Hepatocyte (in vitro differentiated cells): ENCODE data around the gene UNC93B1. TPM values are rescaled to one million over a fixed set of nuclear protein-coding genes. Genes with fewer than 3 reads are reported as not detected.
"Not testable (repeated sequence)": the region's sequence is repeated elsewhere in the genome, so short reads cannot be mapped to it uniquely, and the experiment has no call there.

Experiments
- DNase-seq: peaks from one replicate; pipeline ENCODE4 v3.0.0-alpha.2; 2016; ENCODE audit warnings: low spot score
- H2AFZ ChIP-seq: fragments of 200-600 bp; sonication (generic); 2 replicates; pipeline ENCODE4 v1.6.0; 2016; ENCODE audit warnings: antibody characterized with exemption, mild to moderate bottlenecking
- H3K27ac ChIP-seq: fragments of 200-600 bp; sonication (generic); 2 replicates; pipeline ENCODE4 v1.5.1; 2016; ENCODE audit warnings: mild to moderate bottlenecking
- H3K27me3 ChIP-seq: fragments of 200-600 bp; sonication (generic); 2 replicates; pipeline ENCODE4 v1.6.1; 2016
- H3K36me3 ChIP-seq: fragments of 200-600 bp; sonication (generic); replicated peaks from 2 replicates; pipeline ENCODE4 v1.5.1; 2016; ENCODE audit warnings: low read depth; ENCODE audit not compliant: insufficient read depth
- H3K4me1 ChIP-seq: fragments of 200-600 bp; sonication (generic); 2 replicates; pipeline ENCODE4 v1.5.1; 2016; ENCODE audit warnings: mild to moderate bottlenecking, moderate library complexity; ENCODE audit not compliant: insufficient read depth
- H3K4me2 ChIP-seq: fragments of 200-600 bp; sonication (generic); 2 replicates; pipeline ENCODE4 v1.6.0; 2016
- H3K4me3 ChIP-seq: fragments of 200-600 bp; sonication (generic); 2 replicates; pipeline ENCODE4 v1.5.1; 2016; ENCODE audit warnings: mild to moderate bottlenecking
- H3K79me2 ChIP-seq: fragments of 200-600 bp; sonication (generic); 2 replicates; pipeline ENCODE4 v1.6.0; 2017; ENCODE audit warnings: mild to moderate bottlenecking
- H3K9me2 ChIP-seq: fragments of 200-600 bp; sonication (generic); replicated peaks from 2 replicates; pipeline ENCODE4 v1.6.0; 2017; ENCODE audit warnings: mild to moderate bottlenecking; ENCODE audit not compliant: insufficient read depth
- H3K9me3 ChIP-seq: fragments of 200-600 bp; sonication (generic); 2 replicates; pipeline ENCODE4 v1.5.1; 2016; ENCODE audit warnings: low read depth, mild to moderate bottlenecking
- H4K20me1 ChIP-seq: fragments of 200-600 bp; sonication (generic); 2 replicates; pipeline ENCODE4 v1.6.0; 2016; ENCODE audit warnings: mild to moderate bottlenecking; ENCODE audit not compliant: insufficient read depth, poor library complexity, severe bottlenecking
- EZH2 ChIP-seq: fragments of 200-600 bp; sonication (generic); IDR thresholded peaks from 2 replicates; pipeline ENCODE4 v1.6.1; 2016; ENCODE audit warnings: antibody characterized with exemption, mild to moderate bottlenecking, borderline replicate concordance
- EZH2phosphoT487 ChIP-seq: fragments of 200-600 bp; sonication (generic); IDR thresholded peaks from one replicate; pipeline ENCODE4 v1.6.1; 2018; ENCODE audit warnings: antibody characterized with exemption, mild to moderate bottlenecking, low read depth, moderate library complexity; ENCODE audit not compliant: unreplicated experiment, severe bottlenecking
- WGBS: methylation state at CpG from one replicate; pipeline ENCODE4 v1.1.6; 2016; ENCODE audit warnings: low lambda C conversion rate; ENCODE audit errors: missing lambda C conversion rate; 5-methylcytosine and 5-hydroxymethylcytosine counted together
- polyA plus RNA-seq: library from polyadenylated mRNA; unstranded; fragments of >200 nt; fragmentation: Nextera tagmentation; extraction: Ambion mirVana; gene quantifications from 2 replicates; pipeline ENCODE4 v1.2.1, GENCODE V29; 2016
- total RNA-seq: library from RNA; depleted of rRNA; stranded (reverse); fragments of >200 nt; gene quantifications from 2 replicates; pipeline ENCODE4 v1.2.3, GENCODE V29; 2014
- TF ChIP-seq, protein P1 (sequence below): fragments of 200-600 bp; sonication (generic); IDR thresholded peaks from 2 replicates; pipeline ENCODE4 v1.5.1; 2016; ENCODE audit warnings: antibody characterized with exemption, mild to moderate bottlenecking; ENCODE audit not compliant: poor library complexity

UNC93B1 gene
- total and polyA plus RNA-seq, 2 experiments from 2014 or later: 23.5 to 38.0 TPM

DNA sequence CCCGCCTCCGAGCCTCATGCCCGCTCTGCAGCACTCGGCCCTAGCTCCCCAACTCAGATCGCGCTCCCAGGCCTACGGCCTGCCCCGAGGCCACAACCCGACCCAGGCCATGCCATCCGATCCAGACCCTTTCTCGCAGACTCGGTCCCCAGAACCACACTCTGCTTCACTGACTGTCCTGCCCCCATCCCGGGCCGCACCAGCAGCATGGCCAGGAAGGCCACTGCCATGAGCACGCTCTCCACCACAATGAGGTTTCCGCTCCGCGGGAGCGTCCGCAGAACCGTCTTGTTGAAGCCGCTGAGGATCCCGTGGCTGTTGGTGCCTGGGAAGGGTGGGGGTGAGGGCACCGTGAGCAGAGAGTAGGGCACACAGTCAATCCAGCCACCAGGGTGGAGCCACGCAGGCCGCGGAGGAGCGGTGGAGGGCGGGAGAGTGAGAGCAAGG is 6.4 kb downstream of the UNC93B1 start:
- Histone ChIP-seq H4K20me1 (no peaks in the 10 kb centered on the region), H3K79me2 (no peaks in the 10 kb centered on the region), H3K4me2 (no peak overlapping the region), H3K36me3 (no peaks in the 10 kb centered on the region), H3K4me1 (no peaks in the 10 kb centered on the region), H3K9me3 (no peaks in the 10 kb centered on the region), H3K27ac (no peak overlapping the region), H2AFZ (no peak overlapping the region), H3K9me2 (no peaks in the 10 kb centered on the region), H3K27me3 (no peaks in the 10 kb centered on the region), H3K4me3 (no peak overlapping the region)
- WGBS: 95% methylated on average over 29 of the region's 29 CpGs
- DNase-seq: no peak
- TF ChIP-seq, protein P1, sequence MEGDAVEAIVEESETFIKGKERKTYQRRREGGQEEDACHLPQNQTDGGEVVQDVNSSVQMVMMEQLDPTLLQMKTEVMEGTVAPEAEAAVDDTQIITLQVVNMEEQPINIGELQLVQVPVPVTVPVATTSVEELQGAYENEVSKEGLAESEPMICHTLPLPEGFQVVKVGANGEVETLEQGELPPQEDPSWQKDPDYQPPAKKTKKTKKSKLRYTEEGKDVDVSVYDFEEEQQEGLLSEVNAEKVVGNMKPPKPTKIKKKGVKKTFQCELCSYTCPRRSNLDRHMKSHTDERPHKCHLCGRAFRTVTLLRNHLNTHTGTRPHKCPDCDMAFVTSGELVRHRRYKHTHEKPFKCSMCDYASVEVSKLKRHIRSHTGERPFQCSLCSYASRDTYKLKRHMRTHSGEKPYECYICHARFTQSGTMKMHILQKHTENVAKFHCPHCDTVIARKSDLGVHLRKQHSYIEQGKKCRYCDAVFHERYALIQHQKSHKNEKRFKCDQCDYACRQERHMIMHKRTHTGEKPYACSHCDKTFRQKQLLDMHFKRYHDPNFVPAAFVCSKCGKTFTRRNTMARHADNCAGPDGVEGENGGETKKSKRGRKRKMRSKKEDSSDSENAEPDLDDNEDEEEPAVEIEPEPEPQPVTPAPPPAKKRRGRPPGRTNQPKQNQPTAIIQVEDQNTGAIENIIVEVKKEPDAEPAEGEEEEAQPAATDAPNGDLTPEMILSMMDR: no peak
- TF ChIP-seq EZH2: no peak
- TF ChIP-seq EZH2phosphoT487: no peak

- Histone ChIP-seq H3K79me2 (no peaks in the 10 kb centered on the region), H3K4me2 (no peak overlapping the region), H3K9me2 (no peaks in the 10 kb centered on the region), H2AFZ (no peak overlapping the region), H3K4me3 (no peak overlapping the region), H3K27ac (no peak overlapping the region), H3K4me1 (no peaks in the 10 kb centered on the region), H3K9me3 (no peaks in the 10 kb centered on the region), H3K27me3 (no peaks in the 10 kb centered on the region), H4K20me1 (no peaks in the 10 kb centered on the region), H3K36me3 (no peaks in the 10 kb centered on the region)
- DNase-seq: peak; percentile 61
- WGBS: 69% methylated on average over 39 of the region's 41 CpGs
- TF ChIP-seq EZH2: no peak
- TF ChIP-seq, protein P1: no peak
- no peak for TF ChIP-seq EZH2phosphoT487
These were observed 7.0 kb downstream of the UNC93B1 start for GRCh38 chr11:67996622-67997474.

DNA sequence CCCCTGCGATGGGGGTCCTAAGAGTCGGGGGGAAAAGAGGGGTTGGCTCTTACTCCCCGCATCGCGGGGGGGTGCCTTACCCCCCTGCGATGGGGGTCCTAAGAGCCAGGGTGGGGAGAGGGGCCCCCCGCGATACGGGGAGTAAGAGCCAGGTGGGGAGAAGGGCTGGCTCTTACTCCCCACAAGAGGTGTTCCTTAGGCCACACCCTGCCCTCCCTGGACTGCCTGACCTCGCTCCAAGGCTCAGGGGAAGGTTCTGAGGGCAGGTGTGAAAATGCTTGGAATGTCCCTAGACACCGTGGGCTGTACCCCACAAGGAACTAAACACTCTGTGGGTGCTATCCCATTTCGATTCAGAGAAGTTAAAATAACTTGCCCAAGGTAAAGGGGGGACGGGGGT is 7.8 kb downstream of the UNC93B1 start:
- Histone ChIP-seq H4K20me1 (no peaks in the 10 kb centered on the region), H3K27ac (no peak overlapping the region)
- WGBS: 86% methylated on average over 4 of the region's 13 CpGs

GRCh38 chr11:67995579-67995978 is 8.3 kb downstream of the UNC93B1 start:
- H3K27me3 ChIP-seq, H3K27ac ChIP-seq, H4K20me1 ChIP-seq, H3K4me3 ChIP-seq, H3K9me2 ChIP-seq, H3K36me3 ChIP-seq, H3K9me3 ChIP-seq, H3K79me2 ChIP-seq, H3K4me1 ChIP-seq, DNase-seq, H3K4me2 ChIP-seq, H2AFZ ChIP-seq: not testable (repeated sequence)
- 91% methylated on average over 14 of the region's 14 CpGs for WGBS

More for the DNA sequence above, 7.8 kb downstream of the UNC93B1 start:
- no peaks in the 10 kb centered on the region for H3K9me3 ChIP-seq
- no peak overlapping the region for H2AFZ ChIP-seq
- no peak for DNase-seq
- H3K4me3 ChIP-seq: no peak overlapping the region
- H3K4me2 ChIP-seq: no peak overlapping the region
- no peak for TF ChIP-seq EZH2
- TF ChIP-seq EZH2phosphoT487: no peak
- TF ChIP-seq, protein P1: no peak
- H3K36me3 ChIP-seq: no peaks in the 10 kb centered on the region
- H3K4me1 ChIP-seq: peaks cover 3% of the 10 kb centered on the region
- no peaks in the 10 kb centered on the region for H3K9me2 ChIP-seq
- peaks cover 2% of the 10 kb centered on the region for H3K27me3 ChIP-seq
- H3K79me2 ChIP-seq: no peaks in the 10 kb centered on the region

DNA sequence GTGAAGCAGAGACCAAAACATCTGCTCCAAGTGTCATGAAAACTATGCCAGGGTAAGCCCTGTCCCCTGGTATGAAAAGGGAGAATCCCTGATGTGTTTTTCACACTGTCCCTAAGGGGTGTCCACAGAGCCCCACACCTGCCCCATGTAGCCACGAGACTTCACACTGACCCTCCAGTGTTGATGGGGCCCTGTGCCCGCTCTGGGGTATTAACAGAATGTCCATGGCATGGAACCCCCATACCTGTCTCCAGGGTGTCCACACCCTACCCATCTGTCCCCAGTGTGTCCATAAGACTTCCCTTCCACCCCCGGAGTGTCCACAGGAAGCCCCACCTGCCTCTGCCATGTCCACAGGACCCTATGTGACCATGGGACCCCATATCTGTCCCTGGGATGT is 8.8 kb downstream of the UNC93B1 start:
- H3K27ac ChIP-seq, H3K4me2 ChIP-seq, H3K4me3 ChIP-seq, H3K79me2 ChIP-seq, H4K20me1 ChIP-seq, DNase-seq, H3K4me1 ChIP-seq, H3K27me3 ChIP-seq, H3K36me3 ChIP-seq, H3K9me2 ChIP-seq, H3K9me3 ChIP-seq, H2AFZ ChIP-seq: not testable (repeated sequence)
- 95% methylated on average over 2 of the region's 3 CpGs for WGBS

GRCh38 chr11:67994387-67994786 is 9.5 kb downstream of the UNC93B1 start:
- H4K20me1 ChIP-seq, H2AFZ ChIP-seq, H3K4me2 ChIP-seq, H3K27me3 ChIP-seq, H3K9me2 ChIP-seq, DNase-seq, H3K9me3 ChIP-seq, H3K36me3 ChIP-seq, H3K4me3 ChIP-seq, H3K27ac ChIP-seq, H3K79me2 ChIP-seq, H3K4me1 ChIP-seq: not testable (repeated sequence)
- WGBS: 92% methylated on average over 5 of the region's 5 CpGs
